Hepatocyte (in vitro differentiated cells): ENCODE measurements around the gene CDC42EP1. TPM values are rescaled to one million over a fixed set of nuclear protein-coding genes. Genes with fewer than 3 reads are reported as not detected.

ENCODE experiments used
- DNase-seq: peaks from one replicate; pipeline ENCODE4 v3.0.0-alpha.2; 2016; ENCODE audit warnings: low spot score
- H2AFZ ChIP-seq: fragments of 200-600 bp; sonication (generic); 2 replicates; pipeline ENCODE4 v1.6.0; 2016; ENCODE audit warnings: antibody characterized with exemption, mild to moderate bottlenecking
- H3K27ac ChIP-seq: fragments of 200-600 bp; sonication (generic); 2 replicates; pipeline ENCODE4 v1.5.1; 2016; ENCODE audit warnings: mild to moderate bottlenecking
- H3K27me3 ChIP-seq: fragments of 200-600 bp; sonication (generic); 2 replicates; pipeline ENCODE4 v1.6.1; 2016
- H3K36me3 ChIP-seq: fragments of 200-600 bp; sonication (generic); replicated peaks from 2 replicates; pipeline ENCODE4 v1.5.1; 2016; ENCODE audit warnings: low read depth; ENCODE audit not compliant: insufficient read depth
- H3K4me1 ChIP-seq: fragments of 200-600 bp; sonication (generic); 2 replicates; pipeline ENCODE4 v1.5.1; 2016; ENCODE audit warnings: mild to moderate bottlenecking, moderate library complexity; ENCODE audit not compliant: insufficient read depth
- H3K4me2 ChIP-seq: fragments of 200-600 bp; sonication (generic); 2 replicates; pipeline ENCODE4 v1.6.0; 2016
- H3K4me3 ChIP-seq: fragments of 200-600 bp; sonication (generic); 2 replicates; pipeline ENCODE4 v1.5.1; 2016; ENCODE audit warnings: mild to moderate bottlenecking
- H3K79me2 ChIP-seq: fragments of 200-600 bp; sonication (generic); 2 replicates; pipeline ENCODE4 v1.6.0; 2017; ENCODE audit warnings: mild to moderate bottlenecking
- H3K9me2 ChIP-seq: fragments of 200-600 bp; sonication (generic); replicated peaks from 2 replicates; pipeline ENCODE4 v1.6.0; 2017; ENCODE audit warnings: mild to moderate bottlenecking; ENCODE audit not compliant: insufficient read depth
- H3K9me3 ChIP-seq: fragments of 200-600 bp; sonication (generic); 2 replicates; pipeline ENCODE4 v1.5.1; 2016; ENCODE audit warnings: low read depth, mild to moderate bottlenecking
- H4K20me1 ChIP-seq: fragments of 200-600 bp; sonication (generic); 2 replicates; pipeline ENCODE4 v1.6.0; 2016; ENCODE audit warnings: mild to moderate bottlenecking; ENCODE audit not compliant: insufficient read depth, poor library complexity, severe bottlenecking
- CTCF ChIP-seq: fragments of 200-600 bp; sonication (generic); IDR thresholded peaks from 2 replicates; pipeline ENCODE4 v1.5.1; 2016; ENCODE audit warnings: antibody characterized with exemption, mild to moderate bottlenecking; ENCODE audit not compliant: poor library complexity
- EZH2 ChIP-seq: fragments of 200-600 bp; sonication (generic); IDR thresholded peaks from 2 replicates; pipeline ENCODE4 v1.6.1; 2016; ENCODE audit warnings: antibody characterized with exemption, mild to moderate bottlenecking, borderline replicate concordance
- EZH2phosphoT487 ChIP-seq: fragments of 200-600 bp; sonication (generic); IDR thresholded peaks from one replicate; pipeline ENCODE4 v1.6.1; 2018; ENCODE audit warnings: antibody characterized with exemption, mild to moderate bottlenecking, low read depth, moderate library complexity; ENCODE audit not compliant: unreplicated experiment, severe bottlenecking
- WGBS: methylation state at CpG from one replicate; pipeline ENCODE4 v1.1.6; 2016; ENCODE audit warnings: low lambda C conversion rate; ENCODE audit errors: missing lambda C conversion rate; 5-methylcytosine and 5-hydroxymethylcytosine counted together
- polyA plus RNA-seq: library from polyadenylated mRNA; unstranded; fragments of >200 nt; fragmentation: Nextera tagmentation; extraction: Ambion mirVana; gene quantifications from 2 replicates; pipeline ENCODE4 v1.2.1, GENCODE V29; 2016
- total RNA-seq: library from RNA; depleted of rRNA; stranded (reverse); fragments of >200 nt; gene quantifications from 2 replicates; pipeline ENCODE4 v1.2.3, GENCODE V29; 2014

Gene CDC42EP1
- total and polyA plus RNA-seq, 2 experiments from 2014 or later, result 34.6 to 149 TPM

DNA sequence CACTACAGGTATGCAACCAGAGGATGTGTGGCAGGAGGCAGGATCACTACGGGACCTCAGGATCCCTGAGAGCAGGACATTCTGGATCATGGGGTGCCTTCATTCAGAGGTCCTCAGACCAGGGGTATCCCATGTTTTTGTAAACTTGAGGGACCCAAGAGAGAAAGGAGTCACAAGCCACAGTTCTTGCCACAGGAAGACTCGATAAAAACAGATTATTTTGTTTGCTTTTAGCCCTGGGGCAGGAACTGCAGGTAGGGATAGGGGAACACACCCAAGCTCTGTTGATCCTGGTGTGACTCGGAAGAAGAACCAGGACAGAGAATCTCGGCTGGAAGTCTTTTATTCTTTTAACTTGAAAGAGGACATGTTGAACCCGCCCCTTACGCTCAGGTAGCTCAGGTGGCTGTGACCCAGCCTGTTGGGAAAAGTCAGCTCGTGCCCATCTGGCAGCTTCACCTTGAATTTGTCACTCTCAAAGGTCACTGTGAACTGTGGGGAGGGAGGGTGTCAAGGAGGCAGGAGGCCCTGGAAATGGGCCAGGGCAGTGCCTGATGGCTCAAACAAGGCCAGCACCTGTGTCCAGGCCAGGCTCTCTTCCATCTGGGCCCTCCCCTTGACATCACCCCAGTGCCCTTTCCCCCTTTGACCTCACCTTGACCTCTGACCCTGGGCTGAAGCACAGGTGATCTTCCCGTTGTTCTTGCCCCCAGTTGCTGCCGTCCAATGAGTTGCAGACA, 9.8 kb downstream of the CDC42EP1 start:
- Histone ChIP-seq H3K9me2 (no peaks in the 10 kb centered on the region), H3K79me2 (peaks cover 35% of the 10 kb centered on the region), H3K27ac (peak overlapping the region; percentile 91), H3K4me3 (no peak overlapping the region), H3K4me2 (peak overlapping the region; percentile 48), H3K36me3 (no peaks in the 10 kb centered on the region), H2AFZ (no peak overlapping the region), H4K20me1 (peaks cover 15% of the 10 kb centered on the region), H3K4me1 (peaks cover 29% of the 10 kb centered on the region), H3K27me3 (no peaks in the 10 kb centered on the region), H3K9me3 (no peaks in the 10 kb centered on the region)
- TF ChIP-seq CTCF (no peak), EZH2 (no peak)
- WGBS, result 44% methylated on average over 9 of the region's 9 CpGs
- peak; percentile 49 for DNase-seq

DNA sequence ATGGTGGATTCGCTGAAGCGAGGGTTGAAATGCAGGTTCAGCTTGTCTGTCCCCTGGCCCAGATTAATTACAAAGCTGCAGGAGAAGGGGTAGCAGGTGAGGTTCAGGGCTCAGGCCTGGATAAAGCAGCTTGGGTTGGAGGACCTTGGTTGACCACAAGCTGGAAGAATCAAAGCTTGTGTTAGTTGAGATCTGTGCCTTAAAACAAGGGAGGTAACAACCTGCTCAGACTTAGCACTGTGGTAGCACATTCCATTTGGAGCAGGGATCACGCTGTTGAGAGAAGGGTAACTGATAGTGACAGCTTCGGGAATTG, 10.3 kb downstream of the CDC42EP1 start:
- Histone ChIP-seq H3K27me3 (no peaks in the 10 kb centered on the region), H3K9me2 (no peaks in the 10 kb centered on the region), H3K79me2 (peaks cover 33% of the 10 kb centered on the region), H3K27ac (peak overlapping the region; percentile 91), H3K36me3 (no peaks in the 10 kb centered on the region), H2AFZ (no peak overlapping the region), H3K4me2 (peak overlapping the region; percentile 48), H3K9me3 (no peaks in the 10 kb centered on the region), H3K4me3 (no peak overlapping the region), H3K4me1 (peaks cover 29% of the 10 kb centered on the region), H4K20me1 (peaks cover 10% of the 10 kb centered on the region)
- DNase-seq, result no peak
- 62% methylated on average over 4 of the region's 4 CpGs for WGBS
- TF ChIP-seq EZH2phosphoT487 (no peak), CTCF (no peak), EZH2 (no peak)

DNA sequence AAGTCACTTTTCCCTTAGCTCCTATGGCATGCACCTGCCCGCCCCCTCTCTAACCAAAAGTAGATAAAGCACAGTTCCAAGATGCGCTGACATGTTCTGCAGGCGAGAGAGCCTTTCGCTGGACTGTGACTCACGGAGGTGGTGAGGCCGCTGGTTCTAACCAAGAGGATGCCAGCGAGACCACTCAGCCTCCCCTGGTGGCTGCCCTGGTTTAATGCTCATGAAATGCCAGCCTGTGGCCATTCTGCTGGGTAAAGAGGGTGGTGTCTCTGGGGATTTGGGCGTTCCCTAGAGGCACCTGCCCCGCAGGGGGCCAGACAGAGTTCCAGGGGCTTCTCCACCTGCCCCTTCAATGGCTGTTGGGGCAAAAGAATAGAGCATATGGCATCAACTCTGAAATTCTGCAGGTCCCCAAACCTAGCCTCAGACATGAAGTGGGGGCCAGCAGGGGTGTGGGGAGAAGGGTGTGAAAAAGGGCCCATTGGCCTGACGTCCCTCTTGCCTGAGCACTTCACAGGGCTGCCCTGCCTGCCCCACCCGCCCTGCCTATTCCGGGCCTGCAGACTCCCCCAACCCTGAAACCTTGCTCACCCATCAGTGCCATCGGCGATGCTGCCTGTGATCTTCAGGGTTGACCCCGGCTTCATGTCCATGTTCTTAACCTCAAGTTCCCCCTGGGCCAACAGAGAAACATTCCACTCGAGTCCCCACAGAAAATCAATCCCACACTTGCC, 11.1 kb downstream of the CDC42EP1 start:
- Histone ChIP-seq H2AFZ (no peak overlapping the region), H3K9me3 (no peaks in the 10 kb centered on the region), H4K20me1 (peaks cover 7% of the 10 kb centered on the region), H3K9me2 (no peaks in the 10 kb centered on the region), H3K27me3 (no peaks in the 10 kb centered on the region), H3K4me3 (no peak overlapping the region), H3K4me2 (no peak overlapping the region), H3K79me2 (peaks cover 27% of the 10 kb centered on the region), H3K27ac (peak overlapping the region; percentile 91), H3K36me3 (no peaks in the 10 kb centered on the region), H3K4me1 (peaks cover 29% of the 10 kb centered on the region)
- WGBS, result 86% methylated on average over 16 of the region's 16 CpGs
- peak; percentile 32 for DNase-seq
- TF ChIP-seq EZH2phosphoT487 (no peak), CTCF (no peak), EZH2 (no peak)
